WTC11 (cell line): Measurements from ENCODE around the gene BPTF. TPM values are rescaled to one million over a fixed set of nuclear protein-coding genes. Genes with fewer than 3 reads are reported as not detected.
A peak's percentile ranks its signal among the peaks of the same experiment; 100 is the strongest.

Source experiments
- ATAC-seq: fragments of 200-7000 bp; cut with Tn5 transposase; 2 replicates; pipeline ENCODE4 v1.10.0; 2021; ENCODE audit warnings: mild to moderate bottlenecking, moderate library complexity
- CTCF ChIA-PET: fragments of 300-600 bp; sonication (Branson Sonifier 250); formaldehyde crosslinking; loops from one replicate; lab custom pipeline; 2021; ENCODE audit warnings: antibody characterized with exemption; lab: Charles Lee
- POLR2A ChIA-PET: fragments of 350-600 bp; sonication (Branson Sonifier 250); formaldehyde crosslinking; loops from one replicate; lab custom pipeline; 2021; ENCODE audit warnings: antibody characterized with exemption; lab: Charles Lee
- DNase-seq: peaks from one replicate; pipeline ENCODE4 v3.0.0; 2021; ENCODE audit warnings: low spot score
- H3K27ac Mint-ChIP-seq: 2 replicates; pipeline ENCODE4 v1.8.0; 2021; ENCODE audit warnings: mixed read lengths
- H3K27me3 Mint-ChIP-seq: 2 replicates; pipeline ENCODE4 v1.8.0; 2021; ENCODE audit warnings: low read depth, mild to moderate bottlenecking, moderate library complexity, mixed read lengths
- H3K36me3 Mint-ChIP-seq: 2 replicates; pipeline ENCODE4 v1.8.0; 2021; ENCODE audit warnings: mixed read lengths
- H3K4me1 Mint-ChIP-seq: 2 replicates; pipeline ENCODE4 v1.8.0; 2022; ENCODE audit warnings: mixed read lengths
- H3K4me3 Mint-ChIP-seq: 2 replicates; pipeline ENCODE4 v1.8.0; 2021; ENCODE audit warnings: mild to moderate bottlenecking, moderate library complexity, mixed read lengths
- H3K9me3 Mint-ChIP-seq: 2 replicates; pipeline ENCODE4 v1.8.0; 2021; ENCODE audit warnings: mixed read lengths
- ATF1 ChIP-seq: sonication (generic); formaldehyde crosslinking; IDR thresholded peaks from 2 replicates; pipeline ENCODE4 v1.8.1; 2023; ENCODE audit warnings: mild to moderate bottlenecking, moderate library complexity, missing genetic modification reagents
- ELF4 ChIP-seq: sonication (generic); formaldehyde crosslinking; IDR thresholded peaks from 2 replicates; pipeline ENCODE4 v1.8.1; 2022; ENCODE audit warnings: low read depth, mild to moderate bottlenecking, moderate library complexity, missing genetic modification reagents
- FOXJ3 ChIP-seq: sonication (generic); formaldehyde crosslinking; IDR thresholded peaks from 2 replicates; pipeline ENCODE4 v1.9.0; 2021; ENCODE audit warnings: missing genetic modification reagents, mild to moderate bottlenecking, borderline replicate concordance
- GRHL2 ChIP-seq: fragments of 250-450 bp; sonication (Bioruptor Pico); IDR thresholded peaks from 2 replicates; pipeline ENCODE4 v1.8.0; 2022; ENCODE audit warnings: mild to moderate bottlenecking, moderate library complexity; ENCODE audit not compliant: insufficient replicate concordance, severe bottlenecking
- JUN ChIP-seq: sonication (generic); formaldehyde crosslinking; IDR thresholded peaks from 2 replicates; pipeline ENCODE4 v1.8.0; 2023; ENCODE audit warnings: mild to moderate bottlenecking, missing genetic modification reagents
- MYBL2 ChIP-seq: sonication (generic); formaldehyde crosslinking; IDR thresholded peaks from 2 replicates; pipeline ENCODE4 v1.8.1; 2023; ENCODE audit warnings: mild to moderate bottlenecking, moderate library complexity, missing genetic modification reagents
- NFE2L1 ChIP-seq: sonication (generic); formaldehyde crosslinking; IDR thresholded peaks from 2 replicates; pipeline ENCODE4 v1.8.1; 2023; ENCODE audit warnings: missing genetic modification reagents
- SMAD3 ChIP-seq: sonication (generic); formaldehyde crosslinking; IDR thresholded peaks from 2 replicates; pipeline ENCODE4 v1.8.0; 2022; ENCODE audit warnings: missing genetic modification reagents, mild to moderate bottlenecking, borderline replicate concordance
- SP1 ChIP-seq: sonication (generic); formaldehyde crosslinking; conservative IDR thresholded peaks from 2 replicates; pipeline ENCODE4 v1.8.1; 2022; ENCODE audit warnings: missing genetic modification reagents
- TCF7 ChIP-seq: sonication (generic); formaldehyde crosslinking; IDR thresholded peaks from 2 replicates; pipeline ENCODE4 v1.8.0; 2022; ENCODE audit warnings: mild to moderate bottlenecking, low read depth, missing genetic modification reagents, moderate library complexity
- TEAD4 ChIP-seq: sonication (generic); formaldehyde crosslinking; IDR thresholded peaks from 2 replicates; pipeline ENCODE4 v1.8.0; 2022; ENCODE audit warnings: mild to moderate bottlenecking, missing genetic modification reagents
- TP53 ChIP-seq: sonication (generic); formaldehyde crosslinking; IDR thresholded peaks from 2 replicates; pipeline ENCODE4 v1.8.1; 2023; ENCODE audit warnings: mild to moderate bottlenecking, missing genetic modification reagents
- ZBTB21 ChIP-seq: sonication (generic); formaldehyde crosslinking; IDR thresholded peaks from 2 replicates; pipeline ENCODE4 v1.8.1; 2023; ENCODE audit warnings: mild to moderate bottlenecking, missing genetic modification reagents, borderline replicate concordance
- total RNA-seq: library from RNA; stranded (reverse); gene quantifications from 3 replicates; pipeline ENCODE4 v1.2.3, GENCODE V29; 2021
- TF ChIP-seq, protein P1 (sequence below): sonication (generic); formaldehyde crosslinking; IDR thresholded peaks from 2 replicates; pipeline ENCODE4 v1.8.1; 2022; ENCODE audit warnings: low read depth, mild to moderate bottlenecking, moderate library complexity, missing genetic modification reagents, borderline replicate concordance
- TF ChIP-seq, protein P2 (sequence below): fragments of 250-450 bp; sonication (Bioruptor Pico); IDR thresholded peaks from 2 replicates; pipeline ENCODE4 v1.8.0; 2021; ENCODE audit warnings: mild to moderate bottlenecking
- TF ChIP-seq, protein P3 (sequence below): fragments of 200-600 bp; IDR thresholded peaks from 2 replicates; pipeline ENCODE4 v1.8.0; 2022; ENCODE audit warnings: antibody characterized with exemption
- TF ChIP-seq, protein P4 (sequence below): fragments of 250-450 bp; sonication (Bioruptor Pico); IDR thresholded peaks from 2 replicates; pipeline ENCODE4 v1.9.0; 2021; ENCODE audit warnings: mild to moderate bottlenecking, borderline replicate concordance
- TF ChIP-seq, protein P5 (sequence below): fragments of 250-450 bp; sonication (Bioruptor Pico); IDR thresholded peaks from 2 replicates; pipeline ENCODE4 v1.9.0; 2021; ENCODE audit warnings: mild to moderate bottlenecking

Gene BPTF
- total RNA-seq, 1 experiment from 2014 or later: 178 TPM

DNA sequence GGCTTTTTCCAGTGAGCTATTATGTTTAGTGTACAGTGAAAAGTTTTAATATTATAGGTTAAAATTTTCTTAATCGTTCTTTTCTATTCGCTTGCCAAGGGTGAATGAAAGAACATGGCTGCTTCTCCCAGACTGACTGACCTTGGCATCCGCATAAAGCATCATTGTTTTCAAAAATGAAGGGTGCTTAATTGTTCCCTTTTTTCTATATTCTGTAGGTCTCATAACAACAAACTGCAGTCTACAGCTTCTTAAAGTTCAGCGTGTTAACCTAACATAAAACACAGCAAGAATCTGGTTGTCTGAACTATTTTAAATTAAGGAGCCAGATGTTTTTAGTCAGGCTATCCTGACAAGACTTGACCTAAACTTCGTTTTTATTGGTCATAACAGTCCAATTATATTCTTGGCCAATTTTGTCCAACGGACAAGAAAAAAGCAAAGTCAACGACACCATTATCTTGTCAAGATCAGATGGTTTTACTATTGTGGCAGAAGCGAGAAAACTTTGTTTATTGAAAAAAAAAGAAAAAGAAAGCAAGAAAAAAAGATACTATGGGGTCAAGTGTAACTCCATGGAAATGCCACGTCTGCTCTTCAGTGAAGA lies 156.8 kb downstream of the BPTF start:
- TF ChIP-seq JUN (CRISPR knock-in tag): no peak
- TF ChIP-seq, all 79 proteins: peak for 0
- CTCF ChIA-PET: no interaction called here
- H3K36me3 Mint-ChIP-seq: 0 out of 2 replicates have a peak, but pooled peaks cover 6% of the 10 kb centered on the region

DNA sequence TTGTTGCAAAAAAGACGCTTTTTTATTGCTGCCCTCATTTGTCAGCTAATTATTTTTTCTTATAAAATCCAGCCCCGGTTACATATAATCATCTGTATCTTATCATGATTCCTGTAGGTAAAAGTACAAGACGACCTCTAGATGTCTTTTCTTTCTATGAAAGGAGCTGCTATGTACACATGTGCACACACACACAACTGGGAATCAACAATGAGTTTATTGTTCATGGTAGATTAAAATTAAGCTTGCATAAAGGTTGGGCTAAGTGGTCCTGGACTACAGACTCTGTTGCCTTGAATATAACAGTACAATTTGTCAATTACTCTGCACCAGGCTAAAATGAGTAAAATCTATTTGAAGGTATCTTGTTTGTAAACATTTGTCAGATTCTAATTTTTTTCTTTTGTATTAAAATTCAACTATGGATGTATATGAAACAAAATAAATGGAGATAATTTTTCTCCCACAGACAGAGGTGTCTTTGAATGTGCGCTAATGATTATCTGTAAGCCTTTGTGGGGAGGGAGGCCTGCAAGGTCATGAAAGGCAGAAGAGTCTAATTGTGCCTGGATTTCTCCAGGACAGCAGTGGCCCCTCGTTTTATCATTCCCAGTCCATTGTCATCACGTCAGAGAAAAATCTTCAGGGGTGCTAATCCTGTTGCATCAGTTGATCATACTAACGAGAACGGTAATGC lies 157.5 kb downstream of the BPTF start:
- CTCF ChIA-PET: no interaction called here
- ATAC-seq: no peak
- POLR2A ChIA-PET: no interaction called here
- TF ChIP-seq, protein P1, sequence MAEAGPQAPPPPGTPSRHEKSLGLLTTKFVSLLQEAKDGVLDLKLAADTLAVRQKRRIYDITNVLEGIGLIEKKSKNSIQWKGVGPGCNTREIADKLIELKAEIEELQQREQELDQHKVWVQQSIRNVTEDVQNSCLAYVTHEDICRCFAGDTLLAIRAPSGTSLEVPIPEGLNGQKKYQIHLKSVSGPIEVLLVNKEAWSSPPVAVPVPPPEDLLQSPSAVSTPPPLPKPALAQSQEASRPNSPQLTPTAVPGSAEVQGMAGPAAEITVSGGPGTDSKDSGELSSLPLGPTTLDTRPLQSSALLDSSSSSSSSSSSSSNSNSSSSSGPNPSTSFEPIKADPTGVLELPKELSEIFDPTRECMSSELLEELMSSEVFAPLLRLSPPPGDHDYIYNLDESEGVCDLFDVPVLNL (CRISPR knock-in tag): no peak
- TF ChIP-seq ATF1 (CRISPR knock-in tag): no peak
- no peak for TF ChIP-seq NFE2L1 (CRISPR knock-in tag)
- TF ChIP-seq MYBL2 (CRISPR knock-in tag): no peak
- no peak for TF ChIP-seq ELF4 (CRISPR knock-in tag)
- TF ChIP-seq, protein P2, sequence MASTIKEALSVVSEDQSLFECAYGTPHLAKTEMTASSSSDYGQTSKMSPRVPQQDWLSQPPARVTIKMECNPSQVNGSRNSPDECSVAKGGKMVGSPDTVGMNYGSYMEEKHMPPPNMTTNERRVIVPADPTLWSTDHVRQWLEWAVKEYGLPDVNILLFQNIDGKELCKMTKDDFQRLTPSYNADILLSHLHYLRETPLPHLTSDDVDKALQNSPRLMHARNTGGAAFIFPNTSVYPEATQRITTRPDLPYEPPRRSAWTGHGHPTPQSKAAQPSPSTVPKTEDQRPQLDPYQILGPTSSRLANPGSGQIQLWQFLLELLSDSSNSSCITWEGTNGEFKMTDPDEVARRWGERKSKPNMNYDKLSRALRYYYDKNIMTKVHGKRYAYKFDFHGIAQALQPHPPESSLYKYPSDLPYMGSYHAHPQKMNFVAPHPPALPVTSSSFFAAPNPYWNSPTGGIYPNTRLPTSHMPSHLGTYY (CRISPR knock-in tag): no peak
- TF ChIP-seq FOXJ3: no peak
- TF ChIP-seq, protein P3, sequence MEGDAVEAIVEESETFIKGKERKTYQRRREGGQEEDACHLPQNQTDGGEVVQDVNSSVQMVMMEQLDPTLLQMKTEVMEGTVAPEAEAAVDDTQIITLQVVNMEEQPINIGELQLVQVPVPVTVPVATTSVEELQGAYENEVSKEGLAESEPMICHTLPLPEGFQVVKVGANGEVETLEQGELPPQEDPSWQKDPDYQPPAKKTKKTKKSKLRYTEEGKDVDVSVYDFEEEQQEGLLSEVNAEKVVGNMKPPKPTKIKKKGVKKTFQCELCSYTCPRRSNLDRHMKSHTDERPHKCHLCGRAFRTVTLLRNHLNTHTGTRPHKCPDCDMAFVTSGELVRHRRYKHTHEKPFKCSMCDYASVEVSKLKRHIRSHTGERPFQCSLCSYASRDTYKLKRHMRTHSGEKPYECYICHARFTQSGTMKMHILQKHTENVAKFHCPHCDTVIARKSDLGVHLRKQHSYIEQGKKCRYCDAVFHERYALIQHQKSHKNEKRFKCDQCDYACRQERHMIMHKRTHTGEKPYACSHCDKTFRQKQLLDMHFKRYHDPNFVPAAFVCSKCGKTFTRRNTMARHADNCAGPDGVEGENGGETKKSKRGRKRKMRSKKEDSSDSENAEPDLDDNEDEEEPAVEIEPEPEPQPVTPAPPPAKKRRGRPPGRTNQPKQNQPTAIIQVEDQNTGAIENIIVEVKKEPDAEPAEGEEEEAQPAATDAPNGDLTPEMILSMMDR: no peak
- TF ChIP-seq, protein P4, sequence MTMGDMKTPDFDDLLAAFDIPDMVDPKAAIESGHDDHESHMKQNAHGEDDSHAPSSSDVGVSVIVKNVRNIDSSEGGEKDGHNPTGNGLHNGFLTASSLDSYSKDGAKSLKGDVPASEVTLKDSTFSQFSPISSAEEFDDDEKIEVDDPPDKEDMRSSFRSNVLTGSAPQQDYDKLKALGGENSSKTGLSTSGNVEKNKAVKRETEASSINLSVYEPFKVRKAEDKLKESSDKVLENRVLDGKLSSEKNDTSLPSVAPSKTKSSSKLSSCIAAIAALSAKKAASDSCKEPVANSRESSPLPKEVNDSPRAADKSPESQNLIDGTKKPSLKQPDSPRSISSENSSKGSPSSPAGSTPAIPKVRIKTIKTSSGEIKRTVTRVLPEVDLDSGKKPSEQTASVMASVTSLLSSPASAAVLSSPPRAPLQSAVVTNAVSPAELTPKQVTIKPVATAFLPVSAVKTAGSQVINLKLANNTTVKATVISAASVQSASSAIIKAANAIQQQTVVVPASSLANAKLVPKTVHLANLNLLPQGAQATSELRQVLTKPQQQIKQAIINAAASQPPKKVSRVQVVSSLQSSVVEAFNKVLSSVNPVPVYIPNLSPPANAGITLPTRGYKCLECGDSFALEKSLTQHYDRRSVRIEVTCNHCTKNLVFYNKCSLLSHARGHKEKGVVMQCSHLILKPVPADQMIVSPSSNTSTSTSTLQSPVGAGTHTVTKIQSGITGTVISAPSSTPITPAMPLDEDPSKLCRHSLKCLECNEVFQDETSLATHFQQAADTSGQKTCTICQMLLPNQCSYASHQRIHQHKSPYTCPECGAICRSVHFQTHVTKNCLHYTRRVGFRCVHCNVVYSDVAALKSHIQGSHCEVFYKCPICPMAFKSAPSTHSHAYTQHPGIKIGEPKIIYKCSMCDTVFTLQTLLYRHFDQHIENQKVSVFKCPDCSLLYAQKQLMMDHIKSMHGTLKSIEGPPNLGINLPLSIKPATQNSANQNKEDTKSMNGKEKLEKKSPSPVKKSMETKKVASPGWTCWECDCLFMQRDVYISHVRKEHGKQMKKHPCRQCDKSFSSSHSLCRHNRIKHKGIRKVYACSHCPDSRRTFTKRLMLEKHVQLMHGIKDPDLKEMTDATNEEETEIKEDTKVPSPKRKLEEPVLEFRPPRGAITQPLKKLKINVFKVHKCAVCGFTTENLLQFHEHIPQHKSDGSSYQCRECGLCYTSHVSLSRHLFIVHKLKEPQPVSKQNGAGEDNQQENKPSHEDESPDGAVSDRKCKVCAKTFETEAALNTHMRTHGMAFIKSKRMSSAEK (CRISPR knock-in tag): no peak
- TF ChIP-seq TCF7 (CRISPR knock-in tag): no peak
- no peak for TF ChIP-seq SMAD3 (CRISPR knock-in tag)
- no peak for TF ChIP-seq TEAD4 (CRISPR knock-in tag)
- no peak for TF ChIP-seq GRHL2 (CRISPR knock-in tag)
- no peak for TF ChIP-seq SP1
- TF ChIP-seq, protein P5, sequence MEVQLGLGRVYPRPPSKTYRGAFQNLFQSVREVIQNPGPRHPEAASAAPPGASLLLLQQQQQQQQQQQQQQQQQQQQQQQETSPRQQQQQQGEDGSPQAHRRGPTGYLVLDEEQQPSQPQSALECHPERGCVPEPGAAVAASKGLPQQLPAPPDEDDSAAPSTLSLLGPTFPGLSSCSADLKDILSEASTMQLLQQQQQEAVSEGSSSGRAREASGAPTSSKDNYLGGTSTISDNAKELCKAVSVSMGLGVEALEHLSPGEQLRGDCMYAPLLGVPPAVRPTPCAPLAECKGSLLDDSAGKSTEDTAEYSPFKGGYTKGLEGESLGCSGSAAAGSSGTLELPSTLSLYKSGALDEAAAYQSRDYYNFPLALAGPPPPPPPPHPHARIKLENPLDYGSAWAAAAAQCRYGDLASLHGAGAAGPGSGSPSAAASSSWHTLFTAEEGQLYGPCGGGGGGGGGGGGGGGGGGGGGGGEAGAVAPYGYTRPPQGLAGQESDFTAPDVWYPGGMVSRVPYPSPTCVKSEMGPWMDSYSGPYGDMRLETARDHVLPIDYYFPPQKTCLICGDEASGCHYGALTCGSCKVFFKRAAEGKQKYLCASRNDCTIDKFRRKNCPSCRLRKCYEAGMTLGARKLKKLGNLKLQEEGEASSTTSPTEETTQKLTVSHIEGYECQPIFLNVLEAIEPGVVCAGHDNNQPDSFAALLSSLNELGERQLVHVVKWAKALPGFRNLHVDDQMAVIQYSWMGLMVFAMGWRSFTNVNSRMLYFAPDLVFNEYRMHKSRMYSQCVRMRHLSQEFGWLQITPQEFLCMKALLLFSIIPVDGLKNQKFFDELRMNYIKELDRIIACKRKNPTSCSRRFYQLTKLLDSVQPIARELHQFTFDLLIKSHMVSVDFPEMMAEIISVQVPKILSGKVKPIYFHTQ (CRISPR knock-in tag): no peak
- TF ChIP-seq ZBTB21 (CRISPR knock-in tag): no peak
- TF ChIP-seq TP53: no peak
- H3K9me3 Mint-ChIP-seq: no peaks in the 10 kb centered on the region
- peak overlapping the region; percentile 7 for H3K27ac Mint-ChIP-seq
- 0 out of 2 replicates have a peak, but pooled peaks cover 6% of the 10 kb centered on the region for H3K36me3 Mint-ChIP-seq
- no peaks in the 10 kb centered on the region; the same call in 1 of the 2 replicates for H3K4me1 Mint-ChIP-seq
- DNase-seq: no peak
- H3K27me3 Mint-ChIP-seq: no peaks in the 10 kb centered on the region
- H3K4me3 Mint-ChIP-seq: no peak overlapping the region

More for the DNA sequence above, 156.8 kb downstream of the BPTF start:
- DNase-seq (no peak), ATAC-seq (no peak)
- POLR2A ChIA-PET: no interaction called here
- Mint-ChIP-seq H3K4me3 (no peak overlapping the region), H3K4me1 (no peaks in the 10 kb centered on the region; the same call in none of the 2 replicates), H3K9me3 (no peaks in the 10 kb centered on the region), H3K27me3 (no peaks in the 10 kb centered on the region), H3K27ac (no peak overlapping the region)
